Measurements from ENCODE around the gene LIPA.

GRCh38 chr10:89280508-89280907, 28.9 kb upstream of the LIPA start:
- TF ChIP-seq CTCF (IDR thresholded peaks at IDR 0.05), result no peak
- TF ChIP-seq POLR2A (IDR thresholded peaks at IDR 0.05), result no peak

Data from body of pancreas (tissue), 4 donors.